Lung (tissue), 12 donors: ENCODE data around the gene TMEM135. TPM values are rescaled to one million over a fixed set of nuclear protein-coding genes. Genes with fewer than 3 reads are reported as not detected.
A peak's percentile ranks its signal among the peaks of the same experiment; 100 is the strongest.
"Not testable (repeated sequence)": the region's sequence is repeated elsewhere in the genome, so short reads cannot be mapped to it uniquely, and the experiment has no call there.

Experiments
- ATAC-seq: fragments of 200-7000 bp; cut with Tn5 transposase; one replicate; pipeline ENCODE4 v1.9.1; 2020; ENCODE audit warnings: moderate number of reproducible peaks; ENCODE audit not compliant: insufficient read depth, low FRiP score
- DNase-seq, 3 donors: peaks; one replicate each; pipeline ENCODE4 v3.0.0-alpha.2; 2013 to 2017
- H3K27ac ChIP-seq, 2 donors: one replicate each; pipeline ENCODE4 v1.5.1; 2013; ENCODE audit warnings: mild to moderate bottlenecking in 2 of 2, moderate library complexity in 2 of 2, control low read depth in 1 of 2, inconsistent platforms in 1 of 2, low read depth in 1 of 2, low read length in 1 of 2
- H3K27me3 ChIP-seq, 3 donors: one replicate each; pipeline ENCODE4 v1.5.1; 2013; ENCODE audit warnings: low read length in 2 of 3; ENCODE audit not compliant: control insufficient read depth in 3 of 3, insufficient read depth in 3 of 3
- H3K36me3 ChIP-seq, 4 donors: one replicate each; pipeline ENCODE4 v1.5.1; 2013; ENCODE audit warnings: low read length in 4 of 4, mild to moderate bottlenecking in 1 of 4, moderate library complexity in 1 of 4; ENCODE audit not compliant: control insufficient read depth in 4 of 4, insufficient read depth in 4 of 4
- H3K4me1 ChIP-seq, 5 donors: one replicate each; pipeline ENCODE4 v1.5.1; 2013; ENCODE audit warnings: low read length in 5 of 5, mild to moderate bottlenecking in 2 of 5, moderate library complexity in 1 of 5; ENCODE audit not compliant: control insufficient read depth in 5 of 5, insufficient read depth in 5 of 5
- H3K4me3 ChIP-seq: one replicate; pipeline ENCODE4 v1.5.1; 2013; ENCODE audit warnings: mild to moderate bottlenecking, control low read depth, moderate library complexity
- H3K9ac ChIP-seq, 2 donors: one replicate each; pipeline ENCODE4 v1.5.1; 2013; ENCODE audit warnings: low read length in 2 of 2, control low read depth in 1 of 2; ENCODE audit not compliant: insufficient read depth in 1 of 2
- H3K9me3 ChIP-seq, 4 donors: one replicate each; pipeline ENCODE4 v1.5.1; 2013; ENCODE audit warnings: low read length in 3 of 4, mild to moderate bottlenecking in 1 of 4, moderate library complexity in 1 of 4; ENCODE audit not compliant: control insufficient read depth in 4 of 4, insufficient read depth in 3 of 4
- WGBS, 2 donors: extraction: QIAGEN DNeasy Blood & Tissue Kit; methylation state at CpG; one replicate each; pipeline ENCODE4 v1.1.7; 2013; 5-methylcytosine and 5-hydroxymethylcytosine counted together
- polyA plus RNA-seq, 2 donors: library from polyadenylated mRNA; stranded (reverse); fragments of 200-250 nt; gene quantifications; one replicate each; pipeline ENCODE4 v1.2.1, GENCODE V29; 2013
- total RNA-seq, 2 donors: library from RNA; depleted of rRNA in 1 of 2; stranded (reverse); fragments of >200 nt in 1 of 2; gene quantifications; one replicate each; pipeline ENCODE4 v1.2.1, GENCODE V29; 2014 to 2021
- TF ChIP-seq, protein P1 (sequence below): IDR thresholded peaks from 2 replicates; pipeline ENCODE4 v1.5.1; 2012; ENCODE audit warnings: mild to moderate bottlenecking; ENCODE audit errors: control extremely low read depth, extremely low read depth
- donor health status: control.
- donor health status: control.
- donor health status: Bipolar disorder and iron deficiency.
- donor health status: healthy.
- donor health status: DM: yes; HTN: yes; CAD: no.

Gene TMEM135
- total and polyA plus RNA-seq, 4 donors: 5.9 to 42.0 (median 11.5) TPM

DNA sequence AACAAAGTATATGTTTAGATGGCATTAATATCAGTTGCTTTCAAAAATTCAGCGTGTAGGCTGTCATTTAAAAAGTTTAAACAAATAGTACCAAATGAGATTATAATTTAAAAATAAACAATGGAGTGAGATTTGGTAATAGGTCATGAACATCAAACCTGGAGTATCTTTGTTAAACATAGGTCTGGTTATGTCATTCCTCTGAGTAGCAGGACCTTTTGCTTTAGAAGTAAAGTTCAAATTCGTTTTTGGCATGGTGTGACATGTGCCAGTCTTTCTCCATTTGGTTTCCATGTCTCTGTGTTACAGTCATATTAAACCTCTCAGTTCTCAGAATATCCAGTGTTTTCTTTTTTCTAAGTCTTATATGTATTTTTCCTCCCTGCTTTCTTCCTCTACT is 242.4 kb downstream of the TMEM135 start:
- Histone ChIP-seq H3K4me3 (no peak overlapping the region), H3K9ac (no peak overlapping the region), H3K36me3 (no peaks in the 10 kb centered on the region), H3K9me3 (no peaks in the 10 kb centered on the region), H3K27me3 (no peaks in the 10 kb centered on the region), H3K4me1 (peaks cover 0 to 8% (median 3%) of the 10 kb centered on the region in 5 donors), H3K27ac (no peak overlapping the region)
- WGBS, 2 donors: 49 to 70% methylated on average over 2 of the region's 2 CpGs
- no peak for DNase-seq
- TF ChIP-seq, protein P1, sequence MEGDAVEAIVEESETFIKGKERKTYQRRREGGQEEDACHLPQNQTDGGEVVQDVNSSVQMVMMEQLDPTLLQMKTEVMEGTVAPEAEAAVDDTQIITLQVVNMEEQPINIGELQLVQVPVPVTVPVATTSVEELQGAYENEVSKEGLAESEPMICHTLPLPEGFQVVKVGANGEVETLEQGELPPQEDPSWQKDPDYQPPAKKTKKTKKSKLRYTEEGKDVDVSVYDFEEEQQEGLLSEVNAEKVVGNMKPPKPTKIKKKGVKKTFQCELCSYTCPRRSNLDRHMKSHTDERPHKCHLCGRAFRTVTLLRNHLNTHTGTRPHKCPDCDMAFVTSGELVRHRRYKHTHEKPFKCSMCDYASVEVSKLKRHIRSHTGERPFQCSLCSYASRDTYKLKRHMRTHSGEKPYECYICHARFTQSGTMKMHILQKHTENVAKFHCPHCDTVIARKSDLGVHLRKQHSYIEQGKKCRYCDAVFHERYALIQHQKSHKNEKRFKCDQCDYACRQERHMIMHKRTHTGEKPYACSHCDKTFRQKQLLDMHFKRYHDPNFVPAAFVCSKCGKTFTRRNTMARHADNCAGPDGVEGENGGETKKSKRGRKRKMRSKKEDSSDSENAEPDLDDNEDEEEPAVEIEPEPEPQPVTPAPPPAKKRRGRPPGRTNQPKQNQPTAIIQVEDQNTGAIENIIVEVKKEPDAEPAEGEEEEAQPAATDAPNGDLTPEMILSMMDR: no peak
- ATAC-seq: no peak

- DNase-seq (peak in 2 of 3 donors; percentile 92 to 93), ATAC-seq (peak; percentile 58)
- H3K36me3 ChIP-seq: peaks cover 0 to 2% (median 0%) of the 10 kb centered on the region in 4 donors
- no peaks in the 10 kb centered on the region for H3K27me3 ChIP-seq
- H3K9ac ChIP-seq: no peak overlapping the region
- H3K4me1 ChIP-seq: peaks cover 0 to 8% (median 3%) of the 10 kb centered on the region in 5 donors
- no peak overlapping the region for H3K27ac ChIP-seq
- no peak overlapping the region for H3K4me3 ChIP-seq
- no peaks in the 10 kb centered on the region for H3K9me3 ChIP-seq
- TF ChIP-seq, protein P1: peak; percentile 4
- 33 to 36% methylated on average over 3 of the region's 3 CpGs for WGBS, 2 donors
These were observed 243.8 kb downstream of the TMEM135 start for GRCh38 chr11:87281496-87281895.

- TF ChIP-seq, protein P1: no peak
- ATAC-seq (no peak), DNase-seq (no peak)
- Histone ChIP-seq H3K9me3 (no peaks in the 10 kb centered on the region), H3K4me3 (no peak overlapping the region), H3K27ac (no peak overlapping the region), H3K4me1 (peaks cover 0 to 8% (median 3%) of the 10 kb centered on the region in 5 donors), H3K36me3 (peaks cover 0 to 2% (median 0%) of the 10 kb centered on the region in 4 donors), H3K27me3 (no peaks in the 10 kb centered on the region), H3K9ac (peak overlapping the region in 1 of 2 donors; percentile 49)
- WGBS, 2 donors: 68% methylated on average over 2 of the region's 2 CpGs
These were observed 246.6 kb downstream of the TMEM135 start for GRCh38 chr11:87284306-87284705.

DNA sequence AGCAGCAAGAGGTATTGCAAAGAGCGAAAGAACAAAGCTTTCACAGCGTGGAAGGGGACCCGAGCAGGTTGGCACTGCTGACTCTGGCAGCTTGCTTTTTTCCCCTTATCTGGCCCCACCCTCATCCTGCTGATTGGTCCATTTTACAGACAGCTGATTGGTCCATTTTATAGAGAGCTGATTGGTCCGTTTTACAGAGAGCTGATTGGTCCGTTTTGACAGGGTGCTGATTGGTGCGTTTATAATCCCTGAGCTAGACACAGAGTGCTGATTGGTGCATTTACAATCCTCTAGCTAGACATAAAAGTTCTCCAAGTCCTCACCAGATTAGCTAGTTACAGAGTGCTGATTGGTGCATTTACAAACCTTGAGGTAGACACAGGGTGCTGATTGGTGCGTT is 247.9 kb downstream of the TMEM135 start:
- not testable (repeated sequence) for ATAC-seq, H3K4me1 ChIP-seq, H3K36me3 ChIP-seq, H3K27ac ChIP-seq, H3K4me3 ChIP-seq, H3K9me3 ChIP-seq, H3K9ac ChIP-seq, H3K27me3 ChIP-seq, DNase-seq
- 87 to 88% methylated on average over 7 of the region's 7 CpGs for WGBS, 2 donors
